BLaER1 (cell line): ENCODE data around the gene ZNG1B.
A peak's percentile ranks its signal among the peaks of the same experiment; 100 is the strongest.
"Not testable (repeated sequence)": the region's sequence is repeated elsewhere in the genome, so short reads cannot be mapped to it uniquely, and the experiment has no call there.

Experiments used
- H3K27ac ChIP-seq: shearing (Covaris generic); formaldehyde crosslinking; 2 replicates; pipeline ENCODE4 v1.8.1; 2022
- H3K27me3 ChIP-seq: shearing (Covaris generic); formaldehyde crosslinking; 2 replicates; pipeline ENCODE4 v1.8.1; 2022
- H3K36me3 ChIP-seq: shearing (Covaris generic); formaldehyde crosslinking; 2 replicates; pipeline ENCODE4 v1.8.1; 2022
- H3K4me1 ChIP-seq: shearing (Covaris generic); formaldehyde crosslinking; 2 replicates; pipeline ENCODE4 v1.8.1; 2022
- H3K4me2 ChIP-seq: shearing (Covaris generic); formaldehyde crosslinking; 2 replicates; pipeline ENCODE4 v1.8.1; 2022
- H3K4me3 ChIP-seq: shearing (Covaris generic); formaldehyde crosslinking; 2 replicates; pipeline ENCODE4 v1.8.1; 2022
- H3K9ac ChIP-seq: shearing (Covaris generic); formaldehyde crosslinking; 2 replicates; pipeline ENCODE4 v1.8.1; 2022
- H3K9me3 ChIP-seq: shearing (Covaris generic); formaldehyde crosslinking; 2 replicates; pipeline ENCODE4 v1.8.1; 2022
- H4K20me1 ChIP-seq: shearing (Covaris generic); formaldehyde crosslinking; 2 replicates; pipeline ENCODE4 v1.8.1; 2022

The ZNG1B gene

GRCh38 chr2:113499019-113499885, 61.8 kb downstream of the ZNG1B start:
- H3K9me3 ChIP-seq = peaks cover 24% of the 10 kb centered on the region
- not testable (repeated sequence) for H3K36me3 ChIP-seq, H3K4me1 ChIP-seq, H3K4me2 ChIP-seq, H3K27ac ChIP-seq, H3K4me3 ChIP-seq, H3K9ac ChIP-seq
- peaks cover 28% of the 10 kb centered on the region for H4K20me1 ChIP-seq
- peaks cover 55% of the 10 kb centered on the region for H3K27me3 ChIP-seq

GRCh38 chr2:113499886-113500722, 62.6 kb downstream of the ZNG1B start:
- Histone ChIP-seq H4K20me1 (peaks cover 29% of the 10 kb centered on the region), H3K9me3 (peaks cover 24% of the 10 kb centered on the region), H3K4me2 (0 out of 2 replicates have a peak overlapping the region, but pooled peaks have one; percentile 32), H3K27me3 (peaks cover 58% of the 10 kb centered on the region)
- not testable (repeated sequence) for H3K27ac ChIP-seq, H3K36me3 ChIP-seq, H3K4me3 ChIP-seq, H3K4me1 ChIP-seq, H3K9ac ChIP-seq

GRCh38 chr2:113500723-113501038, 63.2 kb downstream of the ZNG1B start:
- H3K27ac ChIP-seq, H3K9ac ChIP-seq, H3K36me3 ChIP-seq, H3K4me3 ChIP-seq, H3K4me1 ChIP-seq: not testable (repeated sequence)
- Histone ChIP-seq H3K4me2 (0 out of 2 replicates have a peak overlapping the region, but pooled peaks have one; percentile 32), H3K9me3 (peaks cover 24% of the 10 kb centered on the region), H4K20me1 (peaks cover 29% of the 10 kb centered on the region), H3K27me3 (peaks cover 64% of the 10 kb centered on the region)

- Histone ChIP-seq H3K4me3 (peak overlapping the region; percentile 31), H4K20me1 (peaks cover 29% of the 10 kb centered on the region), H3K9me3 (peaks cover 24% of the 10 kb centered on the region), H3K27me3 (peaks cover 70% of the 10 kb centered on the region)
- not testable (repeated sequence) for H3K4me1 ChIP-seq, H3K27ac ChIP-seq, H3K9ac ChIP-seq, H3K36me3 ChIP-seq, H3K4me2 ChIP-seq
These were observed 65.0 kb downstream of the ZNG1B start for GRCh38 chr2:113502216-113503093.

- not testable (repeated sequence) for H3K27ac ChIP-seq, H3K36me3 ChIP-seq, H3K4me1 ChIP-seq, H3K9ac ChIP-seq
- Histone ChIP-seq H4K20me1 (peaks cover 29% of the 10 kb centered on the region), H3K27me3 (peaks cover 77% of the 10 kb centered on the region), H3K4me2 (peak overlapping the region; percentile 37), H3K4me3 (peak overlapping the region; percentile 31), H3K9me3 (peaks cover 24% of the 10 kb centered on the region)
These were observed 65.9 kb downstream of the ZNG1B start for GRCh38 chr2:113503094-113504042.

GRCh38 chr2:113504081-113504480, 66.6 kb downstream of the ZNG1B start:
- not testable (repeated sequence) for H3K36me3 ChIP-seq, H3K27ac ChIP-seq, H3K4me3 ChIP-seq, H3K9ac ChIP-seq, H3K4me1 ChIP-seq, H3K4me2 ChIP-seq
- Histone ChIP-seq H3K9me3 (peaks cover 24% of the 10 kb centered on the region), H3K27me3 (peaks cover 71% of the 10 kb centered on the region), H4K20me1 (peaks cover 29% of the 10 kb centered on the region)

GRCh38 chr2:113507394-113508140, 70.1 kb downstream of the ZNG1B start:
- H3K4me3 ChIP-seq, H3K9ac ChIP-seq, H3K36me3 ChIP-seq, H3K27ac ChIP-seq, H3K4me1 ChIP-seq, H3K4me2 ChIP-seq: not testable (repeated sequence)
- H3K9me3 ChIP-seq = peaks cover 18% of the 10 kb centered on the region
- peaks cover 39% of the 10 kb centered on the region for H3K27me3 ChIP-seq
- peaks cover 18% of the 10 kb centered on the region for H4K20me1 ChIP-seq

- H3K4me1 ChIP-seq, H3K4me3 ChIP-seq, H3K36me3 ChIP-seq, H3K4me2 ChIP-seq, H3K9ac ChIP-seq, H3K27ac ChIP-seq: not testable (repeated sequence)
- peaks cover 12% of the 10 kb centered on the region for H3K9me3 ChIP-seq
- H4K20me1 ChIP-seq = peaks cover 12% of the 10 kb centered on the region
- H3K27me3 ChIP-seq = peaks cover 33% of the 10 kb centered on the region
These were observed 70.7 kb downstream of the ZNG1B start for GRCh38 chr2:113508187-113508586.

- H3K27ac ChIP-seq, H3K4me1 ChIP-seq, H3K9me3 ChIP-seq, H3K4me3 ChIP-seq, H3K9ac ChIP-seq, H3K4me2 ChIP-seq, H3K36me3 ChIP-seq, H4K20me1 ChIP-seq: not testable (repeated sequence)
- peaks cover 12% of the 10 kb centered on the region; the same call in 1 of the 2 replicates for H3K27me3 ChIP-seq
These were observed 73.4 kb downstream of the ZNG1B start for GRCh38 chr2:113510913-113511312.

- H3K4me3 ChIP-seq, H3K9me3 ChIP-seq, H3K27me3 ChIP-seq, H3K27ac ChIP-seq, H3K9ac ChIP-seq, H4K20me1 ChIP-seq, H3K36me3 ChIP-seq, H3K4me1 ChIP-seq, H3K4me2 ChIP-seq: not testable (repeated sequence)
These were observed 74.4 kb downstream of the ZNG1B start for GRCh38 chr2:113511859-113512258.

GRCh38 chr2:113515457-113515856, 78.0 kb downstream of the ZNG1B start:
- H3K27ac ChIP-seq, H3K4me3 ChIP-seq, H3K4me1 ChIP-seq, H4K20me1 ChIP-seq, H3K9ac ChIP-seq, H3K4me2 ChIP-seq, H3K36me3 ChIP-seq, H3K27me3 ChIP-seq, H3K9me3 ChIP-seq: not testable (repeated sequence)

- not testable (repeated sequence) for H4K20me1 ChIP-seq, H3K4me1 ChIP-seq, H3K27ac ChIP-seq, H3K9ac ChIP-seq, H3K4me3 ChIP-seq, H3K36me3 ChIP-seq, H3K27me3 ChIP-seq, H3K9me3 ChIP-seq, H3K4me2 ChIP-seq
These were observed 78.5 kb downstream of the ZNG1B start for GRCh38 chr2:113515995-113516394.
